ENCODE data around the gene C1orf50. TPM values are rescaled to one million over a fixed set of nuclear protein-coding genes. Genes with fewer than 3 reads are reported as not detected.
A peak's percentile ranks its signal among the peaks of the same experiment; 100 is the strongest.

Gene C1orf50
- total RNA-seq, 5 donors from 2014 or later (not counting 1 experiment from before 2014, with no cell fraction given): 12.4 to 15.3 (median 13.9) TPM

DNA sequence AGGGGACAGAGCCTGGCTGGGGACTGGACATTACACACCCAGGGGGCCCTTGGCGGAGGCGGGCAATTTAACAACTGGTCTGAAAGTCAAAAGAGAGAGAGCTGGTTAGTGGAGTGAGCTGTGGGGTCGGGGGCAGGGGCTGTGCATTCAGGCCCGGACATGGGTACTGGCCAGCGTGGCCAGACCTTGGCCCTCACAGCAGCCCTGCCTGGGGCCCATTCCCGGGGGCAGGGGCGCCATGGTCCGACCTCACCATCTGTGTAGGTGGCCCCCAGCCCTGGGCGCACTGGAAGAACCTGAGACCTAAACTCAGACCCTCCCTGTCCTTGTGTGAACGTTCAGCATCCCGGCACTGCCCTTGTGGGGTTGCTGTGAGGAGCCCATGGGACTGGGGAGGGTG lies 32.0 kb upstream of the C1orf50 start:
- Histone ChIP-seq H3K4me1 (ENCODE audit: control insufficient read depth in 1 of 2, extremely low read depth in 1 of 2, insufficient read depth in 2 of 2, low read length in 2 of 2) (peaks cover 0 to 7% of the 10 kb centered on the region in 2 experiments), H3K4me3 (ENCODE audit: control insufficient read depth in 1 of 2, extremely low read depth in 1 of 2, low read length in 1 of 2) (no peak overlapping the region), H3K27ac (ENCODE audit: low read length) (no peak overlapping the region), H3K27me3 (replicated peaks in 1 of 2; ENCODE audit: control insufficient read depth in 2 of 2, extremely low read depth in 1 of 2, insufficient read depth in 2 of 2, low read length in 1 of 2) (peaks cover 0 to 14% of the 10 kb centered on the region in 2 experiments), H3K9me3 (no peaks in the 10 kb centered on the region), H3K36me3 (ENCODE audit: control insufficient read depth in 2 of 2, extremely low read depth in 1 of 2, insufficient read depth in 1 of 2, low read length in 1 of 2) (no peaks in the 10 kb centered on the region)
- Mint-ChIP-seq H3K27ac (no peak overlapping the region), H3K4me1 (peaks cover 8 to 11% (median 9%) of the 10 kb centered on the region in 3 donors), H3K36me3 (no peaks in the 10 kb centered on the region), H3K4me3 (no peak overlapping the region), H3K9me3 (no peaks in the 10 kb centered on the region), H3K27me3 (peaks cover 0 to 2% of the 10 kb centered on the region in 2 donors)
- ATAC-seq (replicated peaks in 1 of 4) (no peak), DNase-seq (no peak)
- 86% methylated on average over 6 of the region's 11 CpGs for WGBS (ENCODE audit: insufficient coverage)
- CTCF ChIA-PET: no interaction called here
- POLR2A ChIA-PET: no interaction called here

- Histone ChIP-seq H3K27ac (ENCODE audit: low read length) (no peak overlapping the region), H3K4me1 (ENCODE audit: control insufficient read depth in 1 of 2, extremely low read depth in 1 of 2, insufficient read depth in 2 of 2, low read length in 2 of 2) (peaks cover 0 to 7% of the 10 kb centered on the region in 2 experiments), H3K4me3 (ENCODE audit: control insufficient read depth in 1 of 2, extremely low read depth in 1 of 2, low read length in 1 of 2) (no peak overlapping the region), H3K27me3 (replicated peaks in 1 of 2; ENCODE audit: control insufficient read depth in 2 of 2, extremely low read depth in 1 of 2, insufficient read depth in 2 of 2, low read length in 1 of 2) (peaks cover 0 to 14% of the 10 kb centered on the region in 2 experiments), H3K36me3 (ENCODE audit: control insufficient read depth in 2 of 2, extremely low read depth in 1 of 2, insufficient read depth in 1 of 2, low read length in 1 of 2) (no peaks in the 10 kb centered on the region), H3K9me3 (no peaks in the 10 kb centered on the region)
- ChIA-PET POLR2A (no interaction called here), CTCF (no interaction called here)
- Mint-ChIP-seq H3K4me3 (no peak overlapping the region), H3K27me3 (peaks cover 0 to 2% of the 10 kb centered on the region in 2 donors), H3K4me1 (peaks cover 8 to 11% (median 9%) of the 10 kb centered on the region in 3 donors), H3K9me3 (no peaks in the 10 kb centered on the region), H3K36me3 (no peaks in the 10 kb centered on the region), H3K27ac (no peak overlapping the region)
- WGBS (ENCODE audit: insufficient coverage): 85% methylated on average over 9 of the region's 14 CpGs
- DNase-seq: no peak
- ATAC-seq (replicated peaks in 1 of 4): no peak
These were observed 31.5 kb upstream of the C1orf50 start for GRCh38 chr1:42735477-42736105.

GRCh38 chr1:42736152-42736551 lies 30.9 kb upstream of the C1orf50 start:
- no peak overlapping the region for H3K27ac ChIP-seq (ENCODE audit: low read length)
- no peak overlapping the region for H3K27ac Mint-ChIP-seq
- no peak overlapping the region for H3K4me3 Mint-ChIP-seq
- ChIA-PET POLR2A (no interaction called here), CTCF (no interaction called here)
- no peaks in the 10 kb centered on the region for H3K36me3 ChIP-seq (ENCODE audit: control insufficient read depth in 2 of 2, extremely low read depth in 1 of 2, insufficient read depth in 1 of 2, low read length in 1 of 2)
- 100% methylated on average over 1 of the region's 4 CpGs for WGBS (ENCODE audit: insufficient coverage)
- no peaks in the 10 kb centered on the region for H3K9me3 Mint-ChIP-seq
- H3K27me3 ChIP-seq (replicated peaks in 1 of 2; ENCODE audit: control insufficient read depth in 2 of 2, extremely low read depth in 1 of 2, insufficient read depth in 2 of 2, low read length in 1 of 2): peaks cover 0 to 14% of the 10 kb centered on the region in 2 experiments
- peaks cover 0 to 2% of the 10 kb centered on the region in 2 donors for H3K27me3 Mint-ChIP-seq
- ATAC-seq (replicated peaks in 1 of 4) (no peak), DNase-seq (no peak)
- H3K4me1 Mint-ChIP-seq: peaks cover 8 to 11% (median 9%) of the 10 kb centered on the region in 3 donors
- no peaks in the 10 kb centered on the region for H3K9me3 ChIP-seq
- H3K4me1 ChIP-seq (ENCODE audit: control insufficient read depth in 1 of 2, extremely low read depth in 1 of 2, insufficient read depth in 2 of 2, low read length in 2 of 2): peaks cover 0 to 7% of the 10 kb centered on the region in 2 experiments
- H3K36me3 Mint-ChIP-seq: no peaks in the 10 kb centered on the region
- no peak overlapping the region for H3K4me3 ChIP-seq (ENCODE audit: control insufficient read depth in 1 of 2, extremely low read depth in 1 of 2, low read length in 1 of 2)

GRCh38 chr1:42736571-42737200 lies 30.4 kb upstream of the C1orf50 start:
- ATAC-seq (replicated peaks in 1 of 4): no peak
- H3K27ac ChIP-seq (ENCODE audit: low read length): no peak overlapping the region
- H3K36me3 ChIP-seq (ENCODE audit: control insufficient read depth in 2 of 2, extremely low read depth in 1 of 2, insufficient read depth in 1 of 2, low read length in 1 of 2): no peaks in the 10 kb centered on the region
- no peaks in the 10 kb centered on the region for H3K36me3 Mint-ChIP-seq
- ChIA-PET POLR2A (interaction anchor here in 1 of 2 donors (0.6 kb wide), 1 partner anchor 81 kb away, joined by 3 read pairs; no protein-coding TSS in a partner anchor), CTCF (interaction anchor here in 1 of 2 donors (0.6 kb wide), 1 partner anchor 158 kb away, joined by 3 read pairs; no protein-coding TSS in a partner anchor)
- peaks cover 0 to 2% of the 10 kb centered on the region in 2 donors for H3K27me3 Mint-ChIP-seq
- H3K27ac Mint-ChIP-seq: peak overlapping the region in 1 of 2 donors; percentile 64
- H3K9me3 Mint-ChIP-seq: no peaks in the 10 kb centered on the region
- H3K4me1 Mint-ChIP-seq: peaks cover 8 to 11% (median 9%) of the 10 kb centered on the region in 3 donors
- H3K4me3 ChIP-seq (ENCODE audit: control insufficient read depth in 1 of 2, extremely low read depth in 1 of 2, low read length in 1 of 2): no peak overlapping the region
- no peak for DNase-seq
- peaks cover 0 to 14% of the 10 kb centered on the region in 2 experiments for H3K27me3 ChIP-seq (replicated peaks in 1 of 2; ENCODE audit: control insufficient read depth in 2 of 2, extremely low read depth in 1 of 2, insufficient read depth in 2 of 2, low read length in 1 of 2)
- no peak overlapping the region for H3K4me3 Mint-ChIP-seq
- no peaks in the 10 kb centered on the region for H3K9me3 ChIP-seq
- peaks cover 0 to 7% of the 10 kb centered on the region in 2 experiments for H3K4me1 ChIP-seq (ENCODE audit: control insufficient read depth in 1 of 2, extremely low read depth in 1 of 2, insufficient read depth in 2 of 2, low read length in 2 of 2)
- 96% methylated on average over 6 of the region's 8 CpGs for WGBS (ENCODE audit: insufficient coverage)

GRCh38 chr1:42737257-42737656 lies 29.8 kb upstream of the C1orf50 start:
- peak in 2 of 35 experiments; percentile 17 to 21 for DNase-seq
- Mint-ChIP-seq H3K27ac (peak overlapping the region; percentile 40 to 64), H3K4me1 (peaks cover 8 to 11% (median 9%) of the 10 kb centered on the region in 3 donors), H3K36me3 (no peaks in the 10 kb centered on the region), H3K9me3 (no peaks in the 10 kb centered on the region), H3K4me3 (no peak overlapping the region), H3K27me3 (peaks cover 0 to 2% of the 10 kb centered on the region in 2 donors)
- ChIA-PET POLR2A (interaction anchor here in 1 of 2 donors (0.6 kb wide), 2 partner anchors 15 to 81 kb away, joined by 3 read pairs; no protein-coding TSS in a partner anchor), CTCF (interaction anchor here in 1 of 2 donors (0.6 kb wide), 1 partner anchor 159 kb away, joined by 3 read pairs; no protein-coding TSS in a partner anchor)
- no peak overlapping the region for H3K4me3 ChIP-seq (ENCODE audit: control insufficient read depth in 1 of 2, extremely low read depth in 1 of 2, low read length in 1 of 2)
- WGBS (ENCODE audit: insufficient coverage): 15% methylated on average over 5 of the region's 5 CpGs
- peaks cover 0 to 7% of the 10 kb centered on the region in 2 experiments for H3K4me1 ChIP-seq (ENCODE audit: control insufficient read depth in 1 of 2, extremely low read depth in 1 of 2, insufficient read depth in 2 of 2, low read length in 2 of 2)
- no peaks in the 10 kb centered on the region for H3K36me3 ChIP-seq (ENCODE audit: control insufficient read depth in 2 of 2, extremely low read depth in 1 of 2, insufficient read depth in 1 of 2, low read length in 1 of 2)
- H3K27ac ChIP-seq (ENCODE audit: low read length): no peak overlapping the region
- peak in 2 of 4 experiments; percentile 36 to 39 for ATAC-seq (replicated peaks in 1 of 4)
- H3K9me3 ChIP-seq: no peaks in the 10 kb centered on the region
- H3K27me3 ChIP-seq (replicated peaks in 1 of 2; ENCODE audit: control insufficient read depth in 2 of 2, extremely low read depth in 1 of 2, insufficient read depth in 2 of 2, low read length in 1 of 2): peaks cover 0 to 12% of the 10 kb centered on the region in 2 experiments

DNA sequence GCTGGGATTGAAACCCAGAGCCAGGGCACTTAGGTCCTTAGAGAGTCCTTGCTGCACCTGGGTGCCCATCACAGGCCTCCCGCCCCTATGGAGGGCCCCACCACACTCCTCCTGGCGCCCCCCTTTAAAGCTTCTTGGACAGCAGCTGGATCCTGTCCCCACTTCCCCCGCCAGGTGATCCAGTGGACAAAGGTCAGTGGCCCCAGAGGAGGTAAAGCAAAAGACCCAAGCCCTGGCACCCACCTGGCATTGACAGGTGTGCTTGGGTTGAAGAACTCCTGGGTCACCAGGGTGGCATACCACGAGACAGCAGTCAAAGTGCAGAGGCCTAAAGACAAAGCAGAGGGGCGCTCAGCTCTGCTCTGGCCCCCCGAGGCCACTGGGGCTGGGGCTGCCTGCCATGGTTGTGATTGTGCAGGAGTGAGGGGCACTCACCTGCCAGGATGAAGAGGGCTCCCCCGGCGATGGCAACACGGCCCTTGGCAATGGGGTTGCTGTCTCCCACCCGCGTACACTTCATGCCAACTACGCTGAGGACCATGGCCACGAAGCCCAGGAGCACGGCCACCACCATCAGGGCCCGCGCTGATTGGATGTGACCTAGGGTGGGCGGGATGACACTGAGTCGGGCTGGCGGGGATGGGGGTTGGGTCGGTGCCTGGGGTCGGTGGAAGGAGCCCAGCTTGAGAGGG lies 28.9 kb upstream of the C1orf50 start:
- no peak for ATAC-seq (replicated peaks in 1 of 4)

More for the DNA sequence above, 28.9 kb upstream of the C1orf50 start:
- no peaks in the 10 kb centered on the region for H3K36me3 ChIP-seq (ENCODE audit: control insufficient read depth in 2 of 2, extremely low read depth in 1 of 2, insufficient read depth in 1 of 2, low read length in 1 of 2)
- H3K27ac Mint-ChIP-seq: no peak overlapping the region
- H3K4me3 Mint-ChIP-seq: no peak overlapping the region
- H3K9me3 Mint-ChIP-seq: no peaks in the 10 kb centered on the region
- peaks cover 0 to 7% of the 10 kb centered on the region in 2 experiments for H3K4me1 ChIP-seq (ENCODE audit: control insufficient read depth in 1 of 2, extremely low read depth in 1 of 2, insufficient read depth in 2 of 2, low read length in 2 of 2)
- H3K4me3 ChIP-seq (ENCODE audit: control insufficient read depth in 1 of 2, extremely low read depth in 1 of 2, low read length in 1 of 2): no peak overlapping the region
- no peaks in the 10 kb centered on the region for H3K36me3 Mint-ChIP-seq
- CTCF ChIA-PET: no interaction called here
- WGBS (ENCODE audit: insufficient coverage): 92% methylated on average over 19 of the region's 21 CpGs
- no peak for DNase-seq
- H3K27ac ChIP-seq (ENCODE audit: low read length): no peak overlapping the region
- H3K27me3 ChIP-seq (replicated peaks in 1 of 2; ENCODE audit: control insufficient read depth in 2 of 2, extremely low read depth in 1 of 2, insufficient read depth in 2 of 2, low read length in 1 of 2): peaks cover 0 to 11% of the 10 kb centered on the region in 2 experiments
- H3K4me1 Mint-ChIP-seq: peaks cover 8 to 11% (median 9%) of the 10 kb centered on the region in 3 donors
- H3K27me3 Mint-ChIP-seq: peaks cover 0 to 2% of the 10 kb centered on the region in 2 donors
- H3K9me3 ChIP-seq: no peaks in the 10 kb centered on the region
- POLR2A ChIA-PET: interaction anchor here in 1 of 2 donors (0.6 kb wide), 1 partner anchor 14 kb away, joined by 3 read pairs; no protein-coding TSS in a partner anchor
